ENCODE results near the gene HIPK1. TPM values are rescaled to one million over a fixed set of nuclear protein-coding genes. Genes with fewer than 3 reads are reported as not detected.

HIPK1 gene
- total RNA-seq, 4 donors from 2014 or later = 54.4 to 67.6 (median 60.0) TPM

DNA sequence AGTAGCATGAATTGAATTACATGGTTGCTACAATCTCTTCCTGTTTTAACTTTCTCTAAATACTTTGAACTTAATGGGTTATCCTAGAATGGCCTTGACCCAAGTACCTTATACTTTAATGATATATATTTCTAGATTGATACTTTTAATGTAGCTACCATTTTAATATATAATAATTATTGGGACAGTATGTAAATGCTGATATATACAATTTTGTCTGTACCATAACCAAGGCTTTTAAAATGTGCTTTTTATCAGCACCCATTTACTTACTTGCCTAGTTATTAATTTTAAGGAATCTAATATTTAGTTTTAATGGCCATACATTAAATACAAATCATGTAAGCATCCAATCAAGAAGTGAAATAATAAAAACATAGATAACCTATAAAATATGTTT, 13.4 kb downstream of the HIPK1 start:
- Histone ChIP-seq H3K27me3 (no peaks in the 10 kb centered on the region), H3K27ac (peak overlapping the region; percentile 12 to 69 (median 48)), H3K9me3 (no peaks in the 10 kb centered on the region), H3K4me3 (no peak overlapping the region), H3K4me1 (peaks cover 39 to 45% of the 10 kb centered on the region in 2 donors), H3K36me3 (peaks cover 0 to 24% of the 10 kb centered on the region in 2 donors)
- intact Hi-C loops (cut with DNase I; ENCODE audit: low total_unique reads) = no loop called here
- TF ChIP-seq, protein P1, sequence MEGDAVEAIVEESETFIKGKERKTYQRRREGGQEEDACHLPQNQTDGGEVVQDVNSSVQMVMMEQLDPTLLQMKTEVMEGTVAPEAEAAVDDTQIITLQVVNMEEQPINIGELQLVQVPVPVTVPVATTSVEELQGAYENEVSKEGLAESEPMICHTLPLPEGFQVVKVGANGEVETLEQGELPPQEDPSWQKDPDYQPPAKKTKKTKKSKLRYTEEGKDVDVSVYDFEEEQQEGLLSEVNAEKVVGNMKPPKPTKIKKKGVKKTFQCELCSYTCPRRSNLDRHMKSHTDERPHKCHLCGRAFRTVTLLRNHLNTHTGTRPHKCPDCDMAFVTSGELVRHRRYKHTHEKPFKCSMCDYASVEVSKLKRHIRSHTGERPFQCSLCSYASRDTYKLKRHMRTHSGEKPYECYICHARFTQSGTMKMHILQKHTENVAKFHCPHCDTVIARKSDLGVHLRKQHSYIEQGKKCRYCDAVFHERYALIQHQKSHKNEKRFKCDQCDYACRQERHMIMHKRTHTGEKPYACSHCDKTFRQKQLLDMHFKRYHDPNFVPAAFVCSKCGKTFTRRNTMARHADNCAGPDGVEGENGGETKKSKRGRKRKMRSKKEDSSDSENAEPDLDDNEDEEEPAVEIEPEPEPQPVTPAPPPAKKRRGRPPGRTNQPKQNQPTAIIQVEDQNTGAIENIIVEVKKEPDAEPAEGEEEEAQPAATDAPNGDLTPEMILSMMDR (IDR thresholded peaks at IDR 0.05 in 4 of 5, conservative IDR thresholded peaks at IDR 0.05 in 1 of 5) = no peak
- no peak for TF ChIP-seq POLR2A (IDR thresholded peaks at IDR 0.05)
- in situ Hi-C loops (cut with MboI; ENCODE audit: low sequenced_read_pairs in 4 of 4) = no loop called here
- ATAC-seq = no peak
- DNase-seq = no peak

- in situ Hi-C loops (cut with MboI; ENCODE audit: low sequenced_read_pairs in 4 of 4) = no loop called here
- Histone ChIP-seq H3K27me3 (no peaks in the 10 kb centered on the region), H3K4me3 (no peak overlapping the region), H3K9me3 (no peaks in the 10 kb centered on the region), H3K36me3 (peaks cover 0 to 24% of the 10 kb centered on the region in 2 donors), H3K27ac (peak overlapping the region; percentile 12 to 69 (median 44)), H3K4me1 (peaks cover 37 to 46% of the 10 kb centered on the region in 2 donors)
- no peak for TF ChIP-seq POLR2A (IDR thresholded peaks at IDR 0.05)
- TF ChIP-seq, protein P1 (IDR thresholded peaks at IDR 0.05 in 4 of 5, conservative IDR thresholded peaks at IDR 0.05 in 1 of 5) = no peak
- DNase-seq (no peak), ATAC-seq (peak in 1 of 2 donors; percentile 39)
- intact Hi-C loops (cut with DNase I; ENCODE audit: low total_unique reads) = no loop called here
These were observed 14.1 kb downstream of the HIPK1 start for GRCh38 chr1:113943028-113943811.

DNA sequence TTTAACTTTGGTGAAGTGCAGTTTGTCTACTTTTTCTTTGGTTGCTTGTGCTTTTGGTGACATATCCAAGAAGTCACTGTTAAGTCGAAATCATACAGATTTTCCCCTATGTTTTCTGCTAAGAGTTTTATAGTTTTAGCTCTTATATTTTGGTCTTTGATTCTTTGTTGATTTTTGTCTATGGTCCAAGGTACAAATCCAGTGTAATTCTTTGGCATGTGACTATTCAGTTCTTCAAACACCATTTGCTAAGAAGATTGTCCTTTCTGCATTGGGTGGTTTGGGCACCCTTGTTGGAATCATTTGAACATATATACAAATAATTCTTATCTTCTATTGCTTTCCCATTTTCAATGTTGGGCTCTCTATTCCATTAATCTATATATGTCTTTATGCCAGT, 16.2 kb downstream of the HIPK1 start:
- in situ Hi-C loops (cut with MboI; ENCODE audit: low sequenced_read_pairs in 4 of 4) (no loop called here), intact Hi-C loops (cut with DNase I; ENCODE audit: low total_unique reads) (no loop called here)
- Histone ChIP-seq H3K27me3 (no peaks in the 10 kb centered on the region), H3K9me3 (no peaks in the 10 kb centered on the region), H3K4me3 (no peak overlapping the region), H3K36me3 (peaks cover 0 to 24% of the 10 kb centered on the region in 2 donors), H3K27ac (no peak overlapping the region), H3K4me1 (peaks cover 26 to 35% of the 10 kb centered on the region in 2 donors)
- TF ChIP-seq, protein P1 (IDR thresholded peaks at IDR 0.05 in 4 of 5, conservative IDR thresholded peaks at IDR 0.05 in 1 of 5) = no peak
- no peak for TF ChIP-seq POLR2A (IDR thresholded peaks at IDR 0.05)
- no peak for ATAC-seq
- no peak for DNase-seq

DNA sequence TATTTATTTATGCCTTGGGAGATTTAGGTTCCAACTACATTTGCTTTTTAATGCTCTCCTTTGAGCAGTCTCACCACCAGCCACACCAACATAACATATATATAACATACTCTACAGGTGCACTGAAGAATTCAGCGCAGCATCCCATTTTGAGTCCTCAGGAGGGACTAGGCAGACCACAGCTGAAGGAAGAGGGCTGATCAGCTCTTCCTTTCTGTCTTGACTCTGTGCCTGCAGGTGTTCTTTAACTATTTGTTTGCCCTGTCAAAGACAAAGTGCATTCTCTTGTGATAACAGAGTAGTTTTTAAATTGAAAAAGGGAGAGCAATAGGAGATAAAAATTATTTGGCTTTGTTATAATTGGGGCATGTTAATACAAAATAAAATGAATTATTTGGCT, 17.0 kb downstream of the HIPK1 start:
- in situ Hi-C loops (cut with MboI; ENCODE audit: low sequenced_read_pairs in 4 of 4) = no loop called here
- ATAC-seq (no peak), DNase-seq (no peak)
- intact Hi-C loops (cut with DNase I; ENCODE audit: low total_unique reads) = loop anchor here (2.0 kb wide), 1 partner anchor 41 kb away; the partner anchor contains the start of genes AP4B1 and DCLRE1B
- H3K4me3 ChIP-seq = no peak overlapping the region
- no peak overlapping the region for H3K27ac ChIP-seq
- H3K27me3 ChIP-seq = no peaks in the 10 kb centered on the region
- H3K4me1 ChIP-seq = peaks cover 18 to 28% of the 10 kb centered on the region in 2 donors
- H3K36me3 ChIP-seq = peaks cover 0 to 19% of the 10 kb centered on the region in 2 donors
- no peaks in the 10 kb centered on the region for H3K9me3 ChIP-seq
- TF ChIP-seq, protein P1 (IDR thresholded peaks at IDR 0.05 in 4 of 5, conservative IDR thresholded peaks at IDR 0.05 in 1 of 5) = no peak
- TF ChIP-seq POLR2A (IDR thresholded peaks at IDR 0.05) = no peak
